ENCODE measurements around the gene P4HA2.

Gene P4HA2

DNA sequence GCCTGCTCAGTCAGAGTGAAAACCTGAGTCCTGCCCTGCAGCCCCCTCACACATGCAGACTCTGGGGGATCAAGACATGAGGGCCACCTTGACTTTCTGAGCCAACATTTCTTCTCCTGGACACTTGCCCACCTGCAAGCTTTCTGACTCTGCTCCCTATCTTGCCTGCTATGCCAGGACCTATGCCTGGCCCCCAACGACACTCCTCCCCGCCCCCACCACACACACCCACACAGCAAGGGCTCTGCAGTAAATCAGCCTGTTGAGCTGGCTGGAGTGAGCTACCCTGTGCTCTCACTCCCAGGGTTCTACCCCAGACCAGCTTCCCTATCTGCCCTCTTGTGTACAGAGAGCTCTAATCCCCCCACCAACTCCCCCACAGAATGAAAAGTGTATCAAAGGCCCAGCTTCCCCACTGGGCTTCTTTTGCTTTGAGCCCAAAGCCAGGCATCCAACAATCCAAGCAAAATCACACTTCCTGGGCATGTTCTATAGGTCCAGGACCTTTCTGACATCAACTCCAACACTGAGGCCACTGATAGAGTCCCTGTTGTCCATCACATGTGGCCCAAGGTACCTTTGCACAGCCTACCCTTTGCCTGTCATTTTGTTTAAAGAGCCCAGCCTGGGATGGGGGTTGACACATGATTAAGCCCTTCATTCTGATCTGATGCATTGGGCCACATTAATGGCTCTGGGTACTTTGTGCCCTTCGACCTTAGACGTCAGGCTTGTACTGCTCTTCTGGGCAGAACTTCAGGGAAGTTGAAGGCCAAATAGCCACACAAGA lies 37.1 kb upstream of the P4HA2 start:
- no peak for DNase-seq

GRCh38 chr5:132263548-132264261 lies 36.1 kb upstream of the P4HA2 start:
- no peak for DNase-seq

- DNase-seq = no peak
These were observed 35.4 kb upstream of the P4HA2 start for GRCh38 chr5:132262882-132263547.

- DNase-seq = no peak
These were observed 34.5 kb upstream of the P4HA2 start for GRCh38 chr5:132261881-132262845.

DNA sequence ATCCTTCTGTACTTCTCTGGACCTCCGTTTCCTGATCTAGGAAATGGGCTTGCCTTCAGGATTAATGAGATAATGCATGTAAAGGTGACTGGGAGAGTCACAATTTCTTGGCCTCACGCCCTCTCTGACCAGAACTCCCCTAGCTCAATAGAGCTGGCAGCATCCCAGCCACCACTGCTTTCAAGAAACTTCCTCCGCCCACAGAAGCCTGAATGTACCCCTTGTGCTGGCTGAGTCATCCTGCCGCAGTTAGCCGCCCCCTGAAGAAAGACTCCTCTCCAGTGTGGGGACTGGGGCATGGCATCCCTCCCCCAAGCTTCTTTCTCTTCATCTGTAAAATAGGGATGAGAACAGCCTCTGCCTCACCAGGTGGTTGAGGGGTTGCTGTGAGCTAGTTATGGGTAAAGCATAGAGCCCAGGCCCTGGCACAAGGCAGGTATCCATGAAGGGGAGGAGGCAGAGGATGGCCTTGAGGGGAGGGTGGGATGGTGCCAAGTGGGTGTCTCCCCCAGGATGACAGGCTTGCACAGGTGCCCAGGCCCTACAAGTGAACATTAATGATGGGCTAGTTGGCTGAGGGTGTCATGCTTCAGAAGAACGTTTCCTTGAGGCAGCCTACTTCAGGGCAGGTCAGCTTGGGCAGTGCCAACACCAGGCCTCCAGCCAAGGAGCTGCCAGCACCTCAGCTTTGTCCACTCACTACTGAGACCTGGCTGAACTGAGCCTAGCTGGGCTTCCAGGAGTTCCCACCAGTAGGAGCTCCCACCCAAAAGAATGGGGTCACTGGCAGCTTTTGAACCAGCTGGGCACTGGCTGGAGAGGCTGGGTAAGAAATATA lies 33.3 kb upstream of the P4HA2 start:
- DNase-seq = no peak

- no peak for DNase-seq
These were observed 32.4 kb upstream of the P4HA2 start for GRCh38 chr5:132260051-132260450.

DNA sequence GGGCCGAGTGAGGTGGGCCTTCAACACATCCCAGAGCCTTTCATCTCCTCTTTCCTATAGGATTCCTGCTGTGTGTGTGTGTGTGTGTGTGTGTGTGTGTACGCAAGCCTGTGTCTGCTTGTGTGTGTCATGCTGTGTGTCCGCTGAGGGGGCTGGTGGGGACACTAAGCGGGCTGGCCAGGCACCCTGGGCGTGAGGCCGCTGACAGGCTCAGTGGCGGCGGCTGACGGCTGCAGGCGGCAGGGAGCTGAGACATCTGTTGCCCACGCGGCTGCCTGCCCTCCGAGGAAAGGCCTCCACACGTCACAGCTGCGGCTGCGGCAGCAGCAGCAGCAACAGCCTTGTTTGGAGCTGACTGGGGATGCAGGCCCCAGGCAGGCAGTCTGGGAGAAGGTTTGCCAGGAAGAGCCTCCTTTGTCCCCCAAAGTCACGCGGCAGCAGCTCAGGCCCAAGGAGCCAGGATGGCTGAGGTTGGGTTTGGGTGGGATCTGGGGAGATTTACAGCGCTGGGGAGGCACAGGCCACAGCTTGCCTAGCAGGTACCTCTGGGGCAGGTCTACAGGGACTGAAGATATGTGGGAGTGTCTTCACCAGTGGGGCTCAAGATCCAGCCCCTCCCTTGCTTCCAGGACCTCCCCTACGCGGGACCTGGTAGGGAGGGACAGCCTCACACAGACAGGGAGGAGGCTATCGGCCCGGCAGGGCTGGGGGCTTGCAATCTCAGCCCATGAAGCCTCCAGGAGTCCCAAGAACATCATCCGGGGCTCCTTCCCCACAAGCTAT lies 31.6 kb upstream of the P4HA2 start:
- DNase-seq = no peak

GRCh38 chr5:132258102-132259068 lies 30.7 kb upstream of the P4HA2 start:
- DNase-seq = no peak

DNA sequence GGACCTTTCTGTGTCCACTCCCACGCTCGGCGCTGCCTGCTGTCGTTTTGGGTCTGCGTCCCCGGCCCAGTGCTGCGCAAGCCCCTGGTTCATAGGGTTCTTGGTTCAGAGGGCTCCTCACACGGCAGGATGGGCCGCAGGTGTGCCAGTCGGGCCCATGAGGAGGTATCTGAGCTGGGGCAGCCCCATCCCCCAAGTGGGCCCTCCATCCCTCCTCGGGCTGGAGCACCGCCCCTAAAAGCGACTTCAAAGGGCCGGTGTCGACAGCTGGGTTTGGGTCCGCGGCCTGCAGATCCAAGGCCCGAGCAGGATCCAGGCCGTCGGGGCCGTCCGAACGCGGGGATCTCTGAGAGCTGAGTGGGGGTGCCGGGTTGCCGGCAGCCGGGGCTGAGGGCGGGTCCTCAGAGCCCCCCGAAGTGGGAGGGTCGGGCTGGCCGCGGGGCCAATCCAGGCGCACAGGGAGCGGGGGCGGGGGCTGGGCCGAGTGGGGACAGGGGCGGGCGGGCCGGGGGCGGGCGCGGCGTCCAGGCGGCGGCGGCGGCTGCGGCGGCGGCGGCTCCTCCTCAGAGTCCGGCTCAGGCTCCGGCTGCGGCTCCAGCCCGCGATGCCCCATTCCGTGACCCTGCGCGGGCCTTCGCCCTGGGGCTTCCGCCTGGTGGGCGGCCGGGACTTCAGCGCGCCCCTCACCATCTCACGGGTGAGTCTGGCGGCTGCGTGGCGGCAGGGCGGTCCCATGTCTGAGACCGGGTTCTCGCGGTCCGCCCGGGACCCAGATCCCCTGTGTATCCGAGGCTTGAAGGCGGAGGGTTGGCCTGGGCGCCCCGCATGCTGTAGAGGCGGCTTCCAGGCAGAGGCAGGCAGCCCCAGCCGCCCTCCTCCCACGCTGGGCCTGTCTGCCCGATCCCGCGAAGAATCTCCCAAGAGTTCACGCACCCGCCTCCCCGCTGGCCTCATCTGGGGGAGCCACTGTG lies 29.8 kb upstream of the P4HA2 start, which contains the start of gene PDLIM4:
Gene PDLIM4, plus strand, starts transcription at position 566 of the 971 bp plus-strand sequence. Its CDS starts 39 bp downstream, at position 605.
- no peak for DNase-seq

DNA sequence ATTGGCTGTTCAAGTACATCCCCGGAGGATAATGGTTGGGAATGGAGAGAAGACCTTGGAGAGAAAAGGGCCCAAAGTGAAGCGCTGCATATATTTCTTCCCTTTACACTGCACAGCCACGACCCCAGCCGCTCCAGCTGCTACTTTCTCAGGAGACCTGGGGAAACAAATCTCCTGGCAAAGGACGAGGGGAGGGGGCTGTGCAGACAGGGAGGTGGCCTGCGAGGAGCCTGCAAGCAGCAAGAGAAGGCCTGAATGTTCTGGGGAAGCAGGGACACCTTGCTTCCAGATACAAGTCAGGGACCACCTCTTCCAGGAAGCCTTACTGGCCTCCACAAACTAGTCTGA lies 29.1 kb upstream of the P4HA2 start:
- DNase-seq = no peak

- no peak for DNase-seq
These were observed 28.6 kb upstream of the P4HA2 start for GRCh38 chr5:132256086-132256782.

- DNase-seq = no peak
These were observed 26.8 kb upstream of the P4HA2 start for GRCh38 chr5:132254321-132254977.

DNA sequence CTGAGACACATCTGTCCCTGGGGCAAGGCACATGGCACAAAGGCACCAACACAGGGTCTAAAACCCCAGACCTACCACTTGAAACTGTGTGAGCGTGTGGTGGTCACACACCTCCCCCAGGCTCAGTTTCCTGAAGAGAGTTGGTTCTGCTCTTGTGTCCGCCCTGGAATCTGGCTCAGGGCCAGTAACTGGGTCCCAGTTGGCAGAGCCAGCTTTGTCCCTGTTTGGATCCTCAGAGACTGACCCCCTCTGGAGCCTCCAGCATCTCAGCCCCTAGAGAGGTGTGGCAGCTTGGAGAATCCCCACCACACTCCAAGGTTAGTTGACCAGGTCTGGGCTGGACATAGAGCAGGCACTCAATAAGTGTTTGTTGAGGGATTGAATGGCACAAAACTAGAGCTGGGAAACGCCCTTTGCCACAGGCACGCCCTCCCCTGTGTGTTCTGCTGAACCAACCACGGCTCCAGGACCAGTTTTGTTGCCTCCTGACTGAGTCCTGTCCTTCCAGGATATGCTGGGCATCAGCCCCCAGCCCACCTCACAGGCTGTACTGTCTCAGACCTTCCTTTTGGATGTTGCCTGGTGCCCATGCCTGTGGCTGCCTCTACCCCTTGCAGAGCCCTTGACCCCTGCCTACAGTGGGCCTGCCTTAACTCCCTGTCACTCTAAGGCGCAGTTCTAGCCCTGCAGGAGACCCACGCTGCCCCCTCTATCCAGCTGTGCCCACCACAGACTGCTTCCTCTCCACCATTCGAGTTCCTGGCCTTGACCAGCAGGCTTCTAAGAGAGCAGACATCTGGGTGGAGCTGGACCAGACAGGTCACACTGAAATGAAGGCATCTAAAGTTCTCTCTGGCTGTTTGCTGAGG lies 26.0 kb upstream of the P4HA2 start:
- no peak for DNase-seq

DNA sequence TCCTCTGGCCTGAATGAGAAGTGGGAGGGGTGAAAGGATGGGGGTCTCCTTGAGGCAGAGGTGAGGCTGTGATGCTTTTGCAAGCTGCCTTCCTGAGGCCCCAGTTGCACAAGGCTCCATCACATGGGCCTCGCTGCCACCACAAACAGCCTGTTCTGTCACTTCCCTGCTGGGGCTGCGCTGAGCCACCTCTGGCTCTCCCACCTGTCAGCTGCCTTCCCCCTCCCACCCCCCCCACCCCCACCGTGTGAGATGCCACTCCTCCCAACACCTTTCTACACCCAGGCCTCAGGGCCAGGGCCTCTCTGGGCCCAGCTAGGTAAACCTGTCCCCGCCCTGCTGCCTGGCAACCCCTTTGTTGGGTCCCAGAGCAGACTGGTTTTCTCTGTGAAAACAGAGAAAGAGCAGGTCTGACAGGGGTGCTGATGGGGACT lies 25.4 kb upstream of the P4HA2 start:
- no peak for DNase-seq

DNA sequence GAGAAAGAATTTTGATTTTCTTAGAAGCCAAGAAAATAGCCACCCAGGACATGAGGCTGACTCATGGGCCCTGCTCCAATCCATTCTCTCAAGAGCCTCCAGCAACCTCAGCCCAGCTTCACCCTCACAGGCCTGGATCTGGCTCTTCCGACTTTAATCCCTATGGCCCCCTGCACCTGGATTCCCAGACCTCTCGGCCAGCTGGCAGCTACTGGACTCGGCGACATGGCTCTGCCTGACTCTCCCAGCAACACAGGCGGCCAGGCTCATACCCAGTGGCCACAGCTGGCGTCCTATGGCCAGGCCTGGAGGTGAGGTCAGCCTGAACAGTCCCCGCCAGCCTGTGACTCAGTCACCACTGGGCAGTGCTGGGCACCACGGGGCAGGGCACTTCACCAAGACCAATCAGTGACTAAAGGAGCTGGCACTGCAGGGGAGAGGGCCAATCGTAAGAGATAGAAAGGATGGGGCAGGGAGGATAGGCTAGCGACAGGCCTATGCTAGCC lies 23.6 kb upstream of the P4HA2 start:
- DNase-seq = no peak

- DNase-seq = no peak
These were observed 22.9 kb upstream of the P4HA2 start for GRCh38 chr5:132250547-132250946.

Data from 8988T (cell line).